HepG2 (cell line): ENCODE measurements around the gene AZI2. TPM values are rescaled to one million over a fixed set of nuclear protein-coding genes. Genes with fewer than 3 reads are reported as not detected.

Source experiments
- KMT2A ChIP-seq: sonication (generic); formaldehyde crosslinking; IDR thresholded peaks from 2 replicates; pipeline ENCODE4 v1.4.0; 2020; ENCODE audit warnings: missing genetic modification reagents
- SCMH1 ChIP-seq: sonication (generic); formaldehyde crosslinking; IDR thresholded peaks from 2 replicates; pipeline ENCODE4 v1.9.0; 2021; ENCODE audit warnings: missing genetic modification reagents, mild to moderate bottlenecking, borderline replicate concordance
- SMC3 ChIP-seq: IDR thresholded peaks from 2 replicates; pipeline ENCODE4 v1.6.1; 2011; ENCODE audit warnings: low read length, improper control_type of control experiment
- ZBTB1 ChIP-seq: sonication (generic); formaldehyde crosslinking; IDR thresholded peaks from 2 replicates; pipeline ENCODE4 v1.4.0; 2020; ENCODE audit warnings: missing genetic modification reagents, borderline replicate concordance
- ZNF10 ChIP-seq: sonication (generic); formaldehyde crosslinking; IDR thresholded peaks from 2 replicates; pipeline ENCODE4 v1.4.0; 2020; ENCODE audit warnings: mild to moderate bottlenecking, low read depth, missing genetic modification reagents, borderline replicate concordance
- ZNF225 ChIP-seq: sonication (generic); formaldehyde crosslinking; IDR thresholded peaks from 2 replicates; pipeline ENCODE4 v1.4.0; 2020; ENCODE audit warnings: mild to moderate bottlenecking, missing genetic modification reagents
- ZNF607 ChIP-seq: sonication (generic); formaldehyde crosslinking; IDR thresholded peaks from 2 replicates; pipeline ENCODE4 v1.5.1; 2020; ENCODE audit warnings: missing genetic modification reagents, mild to moderate bottlenecking, borderline replicate concordance
- ZNF709 ChIP-seq: sonication (generic); formaldehyde crosslinking; IDR thresholded peaks from 2 replicates; pipeline ENCODE4 v1.5.0; 2020; ENCODE audit warnings: mild to moderate bottlenecking, missing genetic modification reagents
- polyA plus RNA-seq, 8 experiments: library from polyadenylated mRNA; depleted of rRNA in 3 of 8; stranded (reverse) in 7 of 8; unstranded in 1 of 8; fragments of >200 nt; fragmentation: Illumina TruSeq in 4 of 8; extraction: Trizol in 4 of 8; gene quantifications; 2 replicates each; pipeline versions ENCODE4 v1.2.1 to v1.2.3, GENCODE V29; 2011 to 2016; ENCODE audit warnings: low read depth in 4 of 8, missing spikeins in 1 of 8, mixed read lengths in 1 of 8; ENCODE audit not compliant: insufficient read depth in 1 of 8
- total RNA-seq, 5 experiments: library from RNA; depleted of rRNA; stranded (reverse); fragments of >200 nt; fragmentation: Illumina TruSeq; extraction: Trizol; gene quantifications; 2 replicates each; pipeline ENCODE4 v1.2.3, GENCODE V29; 2016; ENCODE audit warnings: low read depth in 1 of 5
- TF ChIP-seq, protein P1 (sequence below): sonication (generic); formaldehyde crosslinking; IDR thresholded peaks from 2 replicates; pipeline ENCODE4 v1.8.1; 2023; ENCODE audit warnings: mild to moderate bottlenecking, missing genetic modification reagents
- TF ChIP-seq, protein P2 (sequence below): sonication (generic); formaldehyde crosslinking; IDR thresholded peaks from 2 replicates; pipeline ENCODE4 v1.5.0; 2020; ENCODE audit warnings: missing genetic modification reagents

The AZI2 gene
- total and polyA plus RNA-seq, 2 of the 13 experiments (the other 11 are each of a cell fraction or from before 2014, with no cell fraction given), result 43.7 to 49.8 TPM

DNA sequence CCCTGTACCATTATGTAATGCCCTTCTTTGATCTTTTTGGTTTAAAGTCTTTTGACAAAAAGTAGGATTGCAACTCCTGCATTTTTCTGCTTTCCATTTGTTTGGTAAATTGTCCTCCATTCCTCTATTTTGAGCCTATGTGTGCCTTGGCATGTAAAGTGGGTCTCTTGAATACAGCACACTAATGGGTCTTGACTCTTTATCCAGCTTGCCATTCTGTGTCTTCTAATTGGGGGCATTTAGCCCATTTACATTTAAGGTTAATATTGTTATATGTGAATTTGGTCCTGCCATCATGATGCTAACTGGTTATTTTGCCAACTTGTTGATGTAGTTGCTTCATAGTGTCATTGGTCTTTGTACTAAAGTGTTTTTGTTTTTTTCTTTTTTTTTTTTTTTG lies 74.8 kb downstream of the AZI2 start (continued):
- TF ChIP-seq KMT2A (no peak), ZBTB1 (no peak), ZNF10 (CRISPR knock-in tag) (no peak), SMC3 (no peak), ZNF225 (CRISPR knock-in tag) (no peak), ZNF607 (no peak), ZNF709 (no peak), SCMH1 (CRISPR knock-in tag) (no peak)
- TF ChIP-seq, protein P1, sequence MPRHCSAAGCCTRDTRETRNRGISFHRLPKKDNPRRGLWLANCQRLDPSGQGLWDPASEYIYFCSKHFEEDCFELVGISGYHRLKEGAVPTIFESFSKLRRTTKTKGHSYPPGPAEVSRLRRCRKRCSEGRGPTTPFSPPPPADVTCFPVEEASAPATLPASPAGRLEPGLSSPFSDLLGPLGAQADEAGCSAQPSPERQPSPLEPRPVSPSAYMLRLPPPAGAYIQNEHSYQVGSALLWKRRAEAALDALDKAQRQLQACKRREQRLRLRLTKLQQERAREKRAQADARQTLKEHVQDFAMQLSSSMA (CRISPR knock-in tag), result no peak
- TF ChIP-seq, protein P2, sequence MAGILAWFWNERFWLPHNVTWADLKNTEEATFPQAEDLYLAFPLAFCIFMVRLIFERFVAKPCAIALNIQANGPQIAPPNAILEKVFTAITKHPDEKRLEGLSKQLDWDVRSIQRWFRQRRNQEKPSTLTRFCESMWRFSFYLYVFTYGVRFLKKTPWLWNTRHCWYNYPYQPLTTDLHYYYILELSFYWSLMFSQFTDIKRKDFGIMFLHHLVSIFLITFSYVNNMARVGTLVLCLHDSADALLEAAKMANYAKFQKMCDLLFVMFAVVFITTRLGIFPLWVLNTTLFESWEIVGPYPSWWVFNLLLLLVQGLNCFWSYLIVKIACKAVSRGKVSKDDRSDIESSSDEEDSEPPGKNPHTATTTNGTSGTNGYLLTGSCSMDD (CRISPR knock-in tag), result no peak

Other genes with a start within 250 kb of the AZI2 start
- gene CMC1, start 107.2 kb downstream of the AZI2 start, total RNA-seq (2016; rRNA removed; fragmentation: Illumina TruSeq; extraction: Trizol), result 29.5 and 32.3 TPM in 2 replicates
- 19.9 and 22.1 TPM in 2 replicates for gene CMC1, start 107.2 kb downstream of the AZI2 start, polyA plus RNA-seq (2011; rRNA removed)
- 0.46 and 0.53 TPM in 2 replicates for gene ZCWPW2, start 103 bp downstream of the AZI2 start, total RNA-seq (2016; rRNA removed; fragmentation: Illumina TruSeq; extraction: Trizol)
- gene ZCWPW2, start 103 bp downstream of the AZI2 start, polyA plus RNA-seq (2011; rRNA removed), result 0.14 and 0.17 TPM in 2 replicates